IPS DF 19.7 (cell line): ENCODE results near the gene PPFIBP1.
"Not testable (repeated sequence)": the region's sequence is repeated elsewhere in the genome, so short reads cannot be mapped to it uniquely, and the experiment has no call there.

Experiments
- DNase-seq: peaks from one replicate; pipeline ENCODE4 v3.0.0-alpha.2; 2013; ENCODE audit warnings: low read depth, low spot score

Gene PPFIBP1

DNA sequence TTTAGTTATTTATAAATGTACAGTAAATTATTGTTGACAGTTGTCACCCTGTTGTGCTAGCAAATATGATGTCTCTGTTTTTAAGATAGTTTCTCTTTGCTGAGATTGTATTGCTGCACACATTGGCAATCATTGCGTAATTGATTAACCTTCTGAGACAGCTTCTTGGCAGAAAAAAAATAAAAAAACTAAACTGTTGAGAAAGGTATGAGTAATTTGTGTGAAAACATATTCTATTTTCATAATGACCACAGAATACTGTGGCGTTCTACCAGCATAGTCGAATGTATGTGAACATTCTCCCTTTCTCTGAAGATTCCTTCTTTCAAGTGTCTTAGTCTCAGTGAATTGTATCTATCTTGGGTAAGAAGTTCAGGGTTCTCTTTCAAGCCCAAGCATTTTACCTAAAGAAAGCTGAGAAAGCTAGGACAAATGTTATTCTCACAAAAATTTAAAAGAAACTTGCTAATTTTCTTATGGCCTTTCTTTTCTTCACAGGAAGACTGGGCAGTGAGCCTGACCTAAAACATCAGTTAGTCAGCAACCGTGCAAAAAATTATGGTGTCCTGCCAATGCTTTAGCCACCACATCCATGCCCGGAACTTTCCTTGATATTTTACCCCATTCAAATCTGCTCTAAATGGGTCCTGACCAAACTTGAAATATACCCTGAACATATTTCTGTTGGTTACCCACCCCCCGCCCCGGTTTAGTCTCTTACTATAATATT, 103.3 kb downstream of the PPFIBP1 start:
- DNase-seq: no peak

DNA sequence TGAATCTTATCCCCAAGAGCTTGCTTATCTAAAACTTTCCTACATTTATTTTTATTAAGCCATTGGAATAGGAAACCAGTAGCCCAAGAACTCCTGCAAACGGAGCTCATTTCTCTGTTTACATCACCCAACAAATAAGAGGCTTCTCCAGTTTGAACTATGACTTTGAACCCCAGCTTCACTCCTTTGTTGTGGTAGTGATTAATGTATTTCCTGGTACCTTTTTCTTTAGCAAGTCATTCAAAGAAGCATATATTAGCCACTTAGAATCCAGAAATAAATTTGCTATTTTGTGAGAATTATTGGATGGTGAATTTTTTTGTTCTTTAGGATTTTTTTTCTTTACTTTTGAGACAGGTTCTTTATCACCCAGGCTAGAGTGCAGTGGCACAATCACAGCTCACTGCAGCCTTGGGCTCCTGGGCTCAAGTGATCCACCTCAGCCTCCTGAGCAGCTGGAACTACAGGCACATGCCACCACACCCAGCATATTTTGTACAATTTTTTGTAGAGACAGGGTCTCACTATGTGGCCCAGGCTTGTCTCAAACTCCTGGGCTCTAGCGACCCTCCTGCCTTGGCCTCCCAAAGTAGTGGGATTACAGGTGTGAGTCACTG, 104.0 kb downstream of the PPFIBP1 start:
- not testable (repeated sequence) for DNase-seq

- DNase-seq: not testable (repeated sequence)
Measured at GRCh38 chr12:27630219-27630618, 106.2 kb downstream of the PPFIBP1 start.

DNA sequence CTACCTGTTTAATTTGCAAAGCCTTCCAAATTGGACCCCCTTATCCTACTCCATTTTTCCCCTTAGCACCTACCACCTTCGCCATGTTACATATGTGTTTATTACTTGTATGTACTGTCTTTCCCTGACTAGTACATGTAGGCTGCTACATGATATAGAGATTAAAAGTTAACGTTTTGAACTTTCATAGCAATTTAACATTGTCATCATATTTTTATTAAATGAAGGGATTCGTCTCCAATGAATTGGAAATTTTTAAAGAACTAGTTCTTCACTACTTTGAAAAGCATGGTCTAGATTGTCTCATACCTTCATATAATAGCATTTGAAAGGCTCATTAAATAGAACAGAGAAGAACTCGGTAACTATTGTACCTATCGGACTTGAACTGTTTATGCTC, 107.4 kb downstream of the PPFIBP1 start:
- no peak for DNase-seq

DNA sequence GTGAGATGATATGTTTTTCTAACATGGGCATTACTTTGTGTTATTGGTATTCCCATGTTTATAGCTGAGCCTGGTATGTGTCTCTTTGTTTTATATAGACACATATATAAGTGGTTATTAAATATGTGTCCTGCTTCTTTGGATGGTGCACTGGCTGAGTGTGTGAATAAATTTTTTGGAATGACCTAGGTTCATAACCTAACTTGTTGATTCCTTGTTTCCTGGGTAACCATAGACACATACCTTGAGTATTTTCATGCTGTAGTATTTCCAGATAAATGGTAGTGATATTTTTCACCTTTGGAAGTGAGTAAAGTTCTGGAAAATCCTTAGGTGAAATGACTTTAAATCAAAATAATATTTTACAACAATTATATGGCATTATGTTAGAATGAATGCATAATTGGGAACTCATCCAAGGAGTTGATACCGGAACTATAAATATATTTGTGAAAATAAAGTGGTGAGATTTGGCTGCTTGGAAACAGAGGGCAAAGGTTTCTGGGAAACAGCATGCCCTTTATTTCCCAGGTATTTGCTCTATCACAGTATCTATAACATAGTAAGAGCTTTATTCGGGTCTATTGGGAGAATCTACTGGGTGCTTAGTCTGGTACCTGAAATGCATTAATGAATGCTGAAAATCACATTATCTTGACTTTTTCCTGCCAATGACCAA, 107.9 kb downstream of the PPFIBP1 start:
- no peak for DNase-seq

DNA sequence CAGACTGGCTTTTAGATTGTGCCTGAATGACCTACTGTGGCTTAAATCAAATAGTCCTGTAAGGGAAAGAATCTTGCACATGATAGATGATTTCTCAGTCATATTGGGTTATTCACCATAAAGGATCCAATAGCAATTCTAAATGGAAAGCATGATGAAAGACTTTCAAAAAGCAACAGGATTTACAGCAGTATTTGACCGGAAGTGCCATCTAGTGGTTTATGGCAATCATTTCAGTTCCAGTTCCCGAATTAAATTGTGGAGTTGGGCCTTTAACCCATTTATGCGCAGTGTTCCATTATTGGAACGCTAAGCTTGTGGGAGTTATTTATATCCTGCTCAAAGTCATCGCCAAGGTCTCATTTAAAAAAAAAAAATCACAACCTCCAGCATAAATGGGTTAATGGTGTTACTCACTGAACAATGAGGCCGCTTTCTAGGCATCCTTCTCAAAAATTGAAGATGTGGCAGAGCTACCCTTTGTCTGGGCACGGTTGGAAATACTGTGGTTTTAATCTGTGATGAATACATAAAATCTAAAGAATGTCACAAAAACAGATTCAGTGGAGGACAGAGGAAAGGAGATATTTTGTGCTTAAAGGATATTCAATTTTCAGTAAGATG, 111.5 kb downstream of the PPFIBP1 start:
- no peak for DNase-seq

DNA sequence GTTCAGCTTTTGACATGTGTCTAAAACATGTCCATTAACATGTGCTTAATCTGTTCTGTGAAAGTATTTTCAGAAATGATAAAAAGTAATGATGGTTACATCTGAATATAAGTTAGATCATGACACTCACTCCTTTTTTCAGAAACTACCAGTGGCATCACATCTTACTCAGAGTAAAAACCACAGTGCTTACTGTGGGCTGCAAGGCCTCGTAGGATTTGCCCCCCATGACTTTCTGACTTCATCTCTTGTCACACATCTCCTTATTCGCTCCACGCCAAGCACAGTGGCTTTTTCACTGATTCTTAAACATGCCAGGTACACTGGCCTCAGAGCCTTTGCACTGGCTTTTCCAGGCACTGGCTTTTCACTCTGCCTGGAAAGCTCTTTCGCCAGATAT, 112.6 kb downstream of the PPFIBP1 start:
- DNase-seq: not testable (repeated sequence)

- no peak for DNase-seq
Measured at GRCh38 chr12:27637524-27637923, 113.5 kb downstream of the PPFIBP1 start.

DNA sequence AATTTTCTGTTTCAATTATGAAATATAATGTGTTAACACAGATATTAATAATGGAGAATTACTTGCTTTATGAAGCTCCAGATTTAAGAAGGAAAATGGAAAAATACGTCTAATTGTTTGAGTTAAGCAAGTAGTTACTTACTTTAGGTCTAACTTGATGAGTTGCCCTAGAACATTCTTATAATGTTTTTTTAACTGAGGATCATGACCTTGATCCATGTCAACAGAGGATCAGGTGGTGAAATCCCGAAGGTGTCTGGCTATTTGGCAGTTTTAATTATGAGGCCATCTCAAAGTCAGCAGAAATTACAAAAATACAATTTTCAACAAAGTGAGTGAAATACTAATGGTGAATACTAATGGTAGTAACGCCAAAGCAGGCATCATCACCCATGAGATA, 115.3 kb downstream of the PPFIBP1 start:
- DNase-seq: no peak

DNA sequence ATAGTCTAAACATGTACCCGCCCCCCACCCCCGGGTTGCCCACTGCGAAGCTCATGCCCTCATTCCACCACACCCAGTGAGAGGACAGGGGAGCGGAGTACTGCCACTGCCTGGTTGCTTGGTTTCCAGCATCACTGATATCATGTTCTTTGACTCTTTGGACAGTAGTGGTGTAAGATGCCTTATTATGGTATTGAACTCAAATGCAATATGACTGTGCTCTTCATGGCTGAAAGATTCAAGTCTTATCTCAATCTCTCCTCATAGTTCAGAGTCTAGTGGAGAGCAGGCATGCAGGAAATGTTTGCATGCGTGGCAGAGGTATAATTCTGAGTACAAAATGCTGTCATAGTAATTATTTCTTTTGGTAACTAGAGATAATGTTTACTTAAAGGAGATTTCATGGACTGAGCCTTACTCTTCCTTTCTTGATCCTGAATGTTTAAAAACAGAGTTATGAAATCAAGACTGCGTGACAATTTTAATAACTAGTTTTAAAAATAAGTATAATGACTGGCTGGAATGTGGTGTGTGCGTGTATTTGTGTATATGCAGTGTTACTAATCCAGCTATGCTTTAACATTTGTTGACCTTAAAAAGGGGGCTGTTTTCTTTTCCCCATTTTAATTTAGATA, 116.7 kb downstream of the PPFIBP1 start:
- not testable (repeated sequence) for DNase-seq

DNA sequence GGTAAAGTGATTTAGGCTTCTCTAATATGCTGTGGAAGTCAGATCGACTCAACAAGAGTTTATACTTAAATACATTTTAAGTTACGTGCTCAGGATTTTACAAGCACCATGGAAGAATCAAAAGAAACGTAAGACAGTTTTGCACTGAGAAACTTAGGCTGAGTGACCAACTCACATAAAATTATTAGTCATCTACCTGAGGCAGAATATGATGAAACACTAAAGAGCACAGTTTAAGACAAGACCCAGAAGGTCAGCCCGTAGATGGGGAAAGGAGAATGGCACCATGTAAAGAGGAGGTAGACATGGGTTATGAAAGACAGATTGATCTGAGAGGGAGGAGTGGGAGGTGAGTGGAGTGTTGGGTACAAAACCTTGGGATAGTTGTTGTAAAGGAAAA, 118.4 kb downstream of the PPFIBP1 start:
- DNase-seq: not testable (repeated sequence)

- not testable (repeated sequence) for DNase-seq
Measured at GRCh38 chr12:27642892-27643291, 118.9 kb downstream of the PPFIBP1 start.

- DNase-seq: no peak
Measured at GRCh38 chr12:27644158-27644845, 120.3 kb downstream of the PPFIBP1 start.

DNA sequence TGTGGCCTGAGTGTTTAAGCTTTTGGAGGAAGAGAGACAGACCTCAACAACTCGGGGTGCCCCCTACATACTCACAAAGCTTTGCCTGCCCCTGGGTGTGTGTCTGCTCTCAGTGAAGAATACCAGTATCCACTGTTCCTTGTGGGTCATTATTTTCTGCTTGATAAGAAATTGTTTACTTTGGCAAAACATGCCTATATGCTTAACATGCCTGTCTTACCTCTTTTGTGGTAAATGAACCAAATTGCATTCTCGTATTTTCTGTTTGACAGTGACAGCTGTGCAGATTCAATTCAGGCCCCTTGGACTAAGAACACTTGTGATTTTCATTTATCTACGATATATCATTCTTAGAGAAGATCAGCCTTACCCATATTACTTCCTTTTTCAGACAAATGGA, 121.7 kb downstream of the PPFIBP1 start:
- DNase-seq: no peak

GRCh38 chr12:27646149-27646548, 122.1 kb downstream of the PPFIBP1 start:
- DNase-seq: no peak

DNA sequence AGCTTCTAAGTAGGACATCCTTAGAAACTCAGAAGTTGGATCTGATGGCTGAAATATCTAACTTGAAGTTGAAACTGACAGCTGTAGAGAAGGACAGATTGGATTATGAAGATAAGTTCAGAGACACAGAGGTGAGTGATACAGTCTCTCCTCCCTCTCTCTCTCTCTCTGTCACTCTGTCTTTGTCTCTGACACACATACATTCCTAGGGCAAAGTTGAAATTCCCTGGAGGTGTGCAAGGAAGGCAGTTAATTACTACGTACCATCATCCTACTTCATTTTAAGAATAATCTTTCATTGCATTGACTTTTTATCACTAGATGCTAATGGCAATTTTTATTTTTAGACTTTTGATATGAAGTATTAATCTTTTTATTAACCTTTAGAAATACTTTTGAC, 126.0 kb downstream of the PPFIBP1 start:
- no peak for DNase-seq

DNA sequence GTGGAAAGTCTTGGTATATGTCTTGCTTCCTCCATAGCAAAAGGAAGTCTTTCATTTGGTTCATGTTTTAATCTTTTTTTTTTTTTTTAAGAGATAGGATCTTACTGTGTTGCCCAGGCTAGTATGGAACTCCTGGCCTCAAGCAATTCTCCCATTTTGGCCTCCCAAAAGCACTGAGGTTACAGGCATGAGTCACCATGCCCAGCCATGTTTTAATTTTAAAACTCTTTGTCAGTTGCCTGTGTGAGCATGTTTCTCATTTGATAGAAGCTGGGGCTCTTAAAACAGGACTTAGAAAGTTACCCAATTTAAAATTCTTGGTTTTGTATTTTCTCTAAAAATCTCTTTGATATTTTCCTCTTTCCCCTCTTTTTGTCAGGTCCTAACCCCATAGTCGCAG, 127.2 kb downstream of the PPFIBP1 start:
- DNase-seq: no peak

- peak; percentile 30 for DNase-seq
Measured at GRCh38 chr12:27652174-27652763, 128.3 kb downstream of the PPFIBP1 start.

GRCh38 chr12:27653661-27654060, 129.7 kb downstream of the PPFIBP1 start:
- no peak for DNase-seq

DNA sequence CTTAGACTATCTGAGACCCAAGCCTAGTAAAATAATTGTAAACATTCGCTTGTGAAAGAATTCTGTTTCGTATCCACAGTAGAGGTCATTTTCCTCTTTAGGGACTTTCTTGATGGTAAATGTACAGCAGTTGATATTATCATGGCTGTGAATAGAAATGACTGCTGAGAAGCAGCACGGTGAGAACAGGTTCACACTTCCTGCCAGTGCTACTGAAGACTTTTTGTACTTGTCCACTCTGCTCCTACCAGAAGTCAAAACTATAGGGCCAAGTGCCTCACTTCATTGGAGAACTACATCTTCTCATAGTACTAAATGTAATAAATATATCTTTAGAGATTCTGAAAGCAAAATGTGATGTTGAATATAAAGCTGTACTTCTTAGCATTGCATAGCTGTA, 131.5 kb downstream of the PPFIBP1 start:
- DNase-seq: not testable (repeated sequence)

GRCh38 chr12:27657296-27657695, 133.3 kb downstream of the PPFIBP1 start:
- no peak for DNase-seq
